ENCODE results near the gene RNF40. TPM values are rescaled to one million over a fixed set of nuclear protein-coding genes. Genes with fewer than 3 reads are reported as not detected.

Gene RNF40
- polyA plus RNA-seq, 1 donor from 2014 or later: 85.2 TPM

GRCh38 chr16:30773826-30774225 is 11.7 kb downstream of the RNF40 start:
- H3K9ac ChIP-seq (ENCODE audit: low read length): no peak overlapping the region
- H3K4me3 ChIP-seq (ENCODE audit: low read length): no peak overlapping the region
- no peaks in the 10 kb centered on the region for H3K36me3 ChIP-seq (ENCODE audit: insufficient read depth, low read length)
- no peaks in the 10 kb centered on the region for H4K20me1 ChIP-seq (ENCODE audit: insufficient read depth)
- TF ChIP-seq EP300 (conservative IDR thresholded peaks at IDR 0.05; ENCODE audit: poor library complexity, severe bottlenecking) (no peak), CTCF (IDR thresholded peaks at IDR 0.05; ENCODE audit: poor library complexity, severe bottlenecking) (no peak), EZH2 (IDR thresholded peaks at IDR 0.05; ENCODE audit: borderline replicate concordance, insufficient read depth, low read length, poor library complexity, severe bottlenecking) (no peak)
- no peaks in the 10 kb centered on the region for H3K9me2 ChIP-seq (ENCODE audit: insufficient read depth, low read length)
- no peaks in the 10 kb centered on the region for H3K79me2 ChIP-seq (replicated peaks; ENCODE audit: insufficient read depth, low read length)
- H2AFZ ChIP-seq (ENCODE audit: low read depth, low read length): no peak overlapping the region
- no peaks in the 10 kb centered on the region for H3F3A ChIP-seq (ENCODE audit: insufficient read depth, low read length, poor library complexity, severe bottlenecking)
- no peak overlapping the region for H3K27ac ChIP-seq (ENCODE audit: low read length)
- no peak overlapping the region for H3K4me2 ChIP-seq (ENCODE audit: low read length)
- no peaks in the 10 kb centered on the region for H3K9me3 ChIP-seq (ENCODE audit: low read length)
- no peaks in the 10 kb centered on the region for H3K27me3 ChIP-seq (ENCODE audit: insufficient read depth, low read depth, low read length)

- no peaks in the 10 kb centered on the region for H3K27me3 ChIP-seq (ENCODE audit: insufficient read depth, low read depth, low read length)
- H3F3A ChIP-seq (ENCODE audit: insufficient read depth, low read length, poor library complexity, severe bottlenecking): no peaks in the 10 kb centered on the region
- TF ChIP-seq EP300 (conservative IDR thresholded peaks at IDR 0.05; ENCODE audit: poor library complexity, severe bottlenecking) (no peak), EZH2 (IDR thresholded peaks at IDR 0.05; ENCODE audit: borderline replicate concordance, insufficient read depth, low read length, poor library complexity, severe bottlenecking) (no peak), RAD21 (conservative IDR thresholded peaks at IDR 0.05) (no peak), SMC3 (conservative IDR thresholded peaks at IDR 0.05; ENCODE audit: poor library complexity) (no peak), TAF1 (IDR thresholded peaks at IDR 0.05; ENCODE audit: low read depth) (no peak), CTCF (IDR thresholded peaks at IDR 0.05; ENCODE audit: poor library complexity, severe bottlenecking) (no peak), REST (IDR thresholded peaks at IDR 0.05; ENCODE audit: borderline replicate concordance) (no peak)
- H3K4me3 ChIP-seq (ENCODE audit: low read length): peak overlapping the region; percentile 92
- peak overlapping the region; percentile 60 for H3K27ac ChIP-seq (ENCODE audit: low read length)
- H3K79me2 ChIP-seq (replicated peaks; ENCODE audit: insufficient read depth, low read length): no peaks in the 10 kb centered on the region
- H3K4me2 ChIP-seq (ENCODE audit: low read length): peak overlapping the region; percentile 86
- no peaks in the 10 kb centered on the region for H3K36me3 ChIP-seq (ENCODE audit: insufficient read depth, low read length)
- no peaks in the 10 kb centered on the region for H3K9me3 ChIP-seq (ENCODE audit: low read length)
- H2AFZ ChIP-seq (ENCODE audit: low read depth, low read length): no peak overlapping the region
- H4K20me1 ChIP-seq (ENCODE audit: insufficient read depth): no peaks in the 10 kb centered on the region
- no peaks in the 10 kb centered on the region for H3K9me2 ChIP-seq (ENCODE audit: insufficient read depth, low read length)
- H3K9ac ChIP-seq (ENCODE audit: low read length): peak overlapping the region; percentile 67
Observed at GRCh38 chr16:30774367-30775130, 12.4 kb downstream of the RNF40 start.
